ENCODE data around the gene SDHAF1. TPM values are rescaled to one million over a fixed set of nuclear protein-coding genes. Genes with fewer than 3 reads are reported as not detected.
A peak's percentile ranks its signal among the peaks of the same experiment; 100 is the strongest.

Gene SDHAF1
- total RNA-seq, 1 donor from 2014 or later: 21.9 TPM

GRCh38 chr19:36014012-36014924 is 19.3 kb downstream of the SDHAF1 start, which contains the start of gene ALKBH6:
Gene ALKBH6 (minus strand): TSS chr19:36014213. CDS start chr19:36013397, 816 bp downstream.
- ChIA-PET POLR2A (interaction anchor here (0.6 to 1.7 kb wide), 15 partner anchors 17 to 1580 kb away, joined by 3 to 31 read pairs (median 4); partner anchors contain the start of genes IGFLR1, LIN37, POLR2I and SDHAF1), CTCF (interaction anchor here (0.8 kb wide), 1 partner anchor 132 kb away, joined by 3 read pairs; no protein-coding TSS in a partner anchor)
- Mint-ChIP-seq H3K27ac (peak within 1 kb of the TSS; percentile 95), H3K9me3 (no peaks in the 10 kb centered on the region), H3K36me3 (ENCODE audit: low read depth) (peaks cover 14% of the 10 kb centered on the region), H3K27me3 (no peaks in the 10 kb centered on the region), H3K4me3 (peak within 1 kb of the TSS; percentile 98), H3K4me1 (peaks cover 30% of the 10 kb centered on the region)
- ATAC-seq (ENCODE audit: low read depth): peak; percentile 99
- DNase-seq: peak; percentile 94
- TF ChIP-seq CTCF (IDR thresholded peaks at IDR 0.05): no peak
- intact Hi-C loops (cut with micrococcal nuclease): loop anchor here (1.0 kb wide), 5 partner anchors 19 to 126 kb away; partner anchors contain the start of genes CAPNS1, SDHAF1, TBCB and THAP8

GRCh38 chr19:36019061-36019670 is 24.2 kb downstream of the SDHAF1 start:
- H3K27me3 Mint-ChIP-seq: no peaks in the 10 kb centered on the region
- ChIA-PET POLR2A (no interaction called here), CTCF (no interaction called here)
- intact Hi-C loops (cut with micrococcal nuclease): no loop called here
- H3K27ac Mint-ChIP-seq: no peak overlapping the region
- no peak for TF ChIP-seq CTCF (IDR thresholded peaks at IDR 0.05)
- peaks cover 11% of the 10 kb centered on the region for H3K4me1 Mint-ChIP-seq
- H3K4me3 Mint-ChIP-seq: no peak overlapping the region
- DNase-seq (no peak), ATAC-seq (ENCODE audit: low read depth) (no peak)
- peaks cover 25% of the 10 kb centered on the region for H3K36me3 Mint-ChIP-seq (ENCODE audit: low read depth)
- no peaks in the 10 kb centered on the region for H3K9me3 Mint-ChIP-seq

GRCh38 chr19:36023432-36023831 is 28.4 kb downstream of the SDHAF1 start:
- Mint-ChIP-seq H3K4me1 (no peaks in the 10 kb centered on the region), H3K9me3 (no peaks in the 10 kb centered on the region), H3K27me3 (no peaks in the 10 kb centered on the region), H3K4me3 (no peak overlapping the region), H3K27ac (no peak overlapping the region), H3K36me3 (ENCODE audit: low read depth) (peaks cover 16% of the 10 kb centered on the region)
- ATAC-seq (ENCODE audit: low read depth) (no peak), DNase-seq (no peak)
- ChIA-PET POLR2A (no interaction called here), CTCF (no interaction called here)
- TF ChIP-seq CTCF (IDR thresholded peaks at IDR 0.05): no peak
- intact Hi-C loops (cut with micrococcal nuclease): no loop called here

- H3K27me3 Mint-ChIP-seq: no peaks in the 10 kb centered on the region
- ATAC-seq (ENCODE audit: low read depth) (no peak), DNase-seq (no peak)
- H3K27ac Mint-ChIP-seq: no peak overlapping the region
- H3K9me3 Mint-ChIP-seq: no peaks in the 10 kb centered on the region
- ChIA-PET POLR2A (no interaction called here), CTCF (no interaction called here)
- H3K4me3 Mint-ChIP-seq: no peak overlapping the region
- intact Hi-C loops (cut with micrococcal nuclease): no loop called here
- H3K36me3 Mint-ChIP-seq (ENCODE audit: low read depth): peaks cover 16% of the 10 kb centered on the region
- H3K4me1 Mint-ChIP-seq: no peaks in the 10 kb centered on the region
- TF ChIP-seq CTCF (IDR thresholded peaks at IDR 0.05): no peak
Measured at GRCh38 chr19:36025541-36025940, 30.6 kb downstream of the SDHAF1 start.
